Measurements from ENCODE around the gene PDCD2L.

GRCh38 chr19:34448191-34448590, 44.0 kb downstream of the PDCD2L start:
- TF ChIP-seq CTCF (IDR thresholded peaks at IDR 0.05) (no peak), POLR2A (IDR thresholded peaks at IDR 0.05) (no peak)
